ENCODE measurements around the gene ZBTB20.

DNA sequence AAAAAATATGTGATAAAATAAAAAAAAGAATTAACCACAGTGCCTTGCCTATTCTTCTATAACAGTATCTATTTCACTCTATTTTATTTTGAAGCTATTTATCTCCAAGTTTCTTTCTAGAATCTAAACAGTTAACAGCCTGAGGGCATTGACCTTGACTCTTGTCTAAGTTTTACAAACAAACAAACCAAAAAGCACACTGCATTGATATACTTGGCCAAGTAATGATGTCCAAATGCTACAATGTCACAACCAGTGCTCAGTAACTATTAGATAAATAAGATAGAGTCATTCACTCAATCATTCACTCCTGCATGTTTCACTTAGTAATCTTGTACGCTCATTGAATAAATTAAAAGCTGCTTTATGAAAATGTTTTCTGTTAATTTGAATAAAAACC lies 466.8 kb downstream of the ZBTB20 start:
- TF ChIP-seq, protein P1, sequence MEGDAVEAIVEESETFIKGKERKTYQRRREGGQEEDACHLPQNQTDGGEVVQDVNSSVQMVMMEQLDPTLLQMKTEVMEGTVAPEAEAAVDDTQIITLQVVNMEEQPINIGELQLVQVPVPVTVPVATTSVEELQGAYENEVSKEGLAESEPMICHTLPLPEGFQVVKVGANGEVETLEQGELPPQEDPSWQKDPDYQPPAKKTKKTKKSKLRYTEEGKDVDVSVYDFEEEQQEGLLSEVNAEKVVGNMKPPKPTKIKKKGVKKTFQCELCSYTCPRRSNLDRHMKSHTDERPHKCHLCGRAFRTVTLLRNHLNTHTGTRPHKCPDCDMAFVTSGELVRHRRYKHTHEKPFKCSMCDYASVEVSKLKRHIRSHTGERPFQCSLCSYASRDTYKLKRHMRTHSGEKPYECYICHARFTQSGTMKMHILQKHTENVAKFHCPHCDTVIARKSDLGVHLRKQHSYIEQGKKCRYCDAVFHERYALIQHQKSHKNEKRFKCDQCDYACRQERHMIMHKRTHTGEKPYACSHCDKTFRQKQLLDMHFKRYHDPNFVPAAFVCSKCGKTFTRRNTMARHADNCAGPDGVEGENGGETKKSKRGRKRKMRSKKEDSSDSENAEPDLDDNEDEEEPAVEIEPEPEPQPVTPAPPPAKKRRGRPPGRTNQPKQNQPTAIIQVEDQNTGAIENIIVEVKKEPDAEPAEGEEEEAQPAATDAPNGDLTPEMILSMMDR (IDR thresholded peaks at IDR 0.05), result no peak
- no peak for TF ChIP-seq POLR2A (IDR thresholded peaks at IDR 0.05)
